ENCODE data around the gene ATRN.
"Not testable (repeated sequence)": the region's sequence is repeated elsewhere in the genome, so short reads cannot be mapped to it uniquely, and the experiment has no call there.

The ATRN gene

GRCh38 chr20:3521852-3522740 lies 51.3 kb downstream of the ATRN start:
- DNase-seq = no peak

DNA sequence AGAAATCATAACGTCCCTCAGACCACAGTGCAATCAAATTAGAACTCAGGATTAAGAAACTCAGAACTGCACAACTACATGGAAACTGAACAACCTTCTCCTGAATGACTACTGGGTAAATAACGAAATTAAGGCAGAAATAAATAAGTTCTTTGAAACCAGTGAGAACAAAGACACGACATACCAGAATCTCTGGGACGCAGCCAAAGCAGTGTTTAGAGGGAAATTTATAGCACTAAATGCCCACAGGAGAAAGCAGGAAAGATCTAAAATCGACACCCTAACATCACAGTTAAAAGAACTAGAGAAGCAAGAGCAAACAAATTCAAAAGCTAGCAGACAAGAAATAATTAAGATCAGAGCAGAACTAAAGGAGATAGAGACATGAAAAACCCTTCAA lies 53.9 kb downstream of the ATRN start:
- DNase-seq = not testable (repeated sequence)

GRCh38 chr20:3532089-3532615 lies 61.3 kb downstream of the ATRN start:
- DNase-seq = no peak

DNA sequence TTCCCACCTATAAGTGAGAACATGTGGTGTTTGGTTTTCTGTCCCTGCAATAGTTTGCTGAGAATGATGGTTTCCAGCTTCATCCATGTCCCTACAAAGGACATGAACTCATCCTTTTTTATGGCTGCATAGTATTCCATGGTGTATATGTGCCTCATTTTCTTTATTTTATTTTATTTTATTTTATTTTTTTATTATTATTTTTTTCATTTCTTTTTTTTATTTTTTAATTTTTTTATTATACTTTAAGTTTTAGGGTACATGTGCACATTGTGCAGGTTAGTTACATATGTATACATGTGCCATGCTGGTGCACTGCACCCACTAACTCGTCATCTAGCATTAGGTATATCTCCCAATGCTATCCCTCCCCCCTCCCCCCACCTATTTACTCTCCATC lies 66.9 kb downstream of the ATRN start:
- DNase-seq = not testable (repeated sequence)

GRCh38 chr20:3539311-3540107 lies 68.7 kb downstream of the ATRN start:
- DNase-seq = no peak

DNA sequence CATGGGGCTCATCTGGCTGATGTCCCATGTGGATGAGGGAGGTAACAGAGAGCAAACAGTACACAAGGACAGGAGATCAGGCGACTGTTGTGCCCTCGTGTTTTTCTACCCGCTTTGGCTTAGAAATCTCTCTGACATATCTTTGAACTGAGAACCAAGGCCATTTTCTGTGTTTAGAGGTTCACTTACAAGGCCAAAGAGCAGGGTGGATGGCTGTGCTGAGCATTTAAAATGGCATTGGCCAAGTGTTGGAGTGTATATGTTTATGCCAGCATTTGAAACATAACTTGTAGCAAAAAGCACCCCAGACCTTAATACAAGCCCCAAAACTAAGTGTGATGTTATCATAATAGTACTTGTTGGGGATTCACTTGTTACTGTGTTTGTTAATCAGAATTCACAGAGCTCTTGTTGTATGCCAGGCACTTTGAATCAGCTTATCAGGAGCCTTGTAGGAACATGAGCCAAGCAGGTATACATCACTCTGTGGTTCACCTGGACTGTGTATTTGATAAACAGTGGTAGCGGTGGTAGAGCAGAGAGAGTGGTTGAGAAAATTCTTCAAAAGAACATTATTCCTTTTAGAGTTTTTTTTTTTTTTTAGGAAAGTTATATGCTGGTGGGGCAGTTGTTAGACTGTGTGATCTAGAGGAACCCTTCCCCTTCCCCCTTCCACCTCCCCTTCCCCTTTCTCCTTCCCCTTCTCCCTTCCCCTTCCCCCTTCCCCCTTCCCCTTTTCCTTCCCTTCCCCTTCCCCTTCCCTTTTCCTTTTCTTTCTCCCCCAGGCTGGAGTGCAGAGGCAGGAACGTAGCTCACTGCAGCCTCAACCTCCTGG lies 71.3 kb downstream of the ATRN start:
- no peak for DNase-seq

GRCh38 chr20:3543901-3544507 lies 73.2 kb downstream of the ATRN start:
- DNase-seq = no peak

- DNase-seq = no peak
Observed at GRCh38 chr20:3545401-3545925, 74.6 kb downstream of the ATRN start.

DNA sequence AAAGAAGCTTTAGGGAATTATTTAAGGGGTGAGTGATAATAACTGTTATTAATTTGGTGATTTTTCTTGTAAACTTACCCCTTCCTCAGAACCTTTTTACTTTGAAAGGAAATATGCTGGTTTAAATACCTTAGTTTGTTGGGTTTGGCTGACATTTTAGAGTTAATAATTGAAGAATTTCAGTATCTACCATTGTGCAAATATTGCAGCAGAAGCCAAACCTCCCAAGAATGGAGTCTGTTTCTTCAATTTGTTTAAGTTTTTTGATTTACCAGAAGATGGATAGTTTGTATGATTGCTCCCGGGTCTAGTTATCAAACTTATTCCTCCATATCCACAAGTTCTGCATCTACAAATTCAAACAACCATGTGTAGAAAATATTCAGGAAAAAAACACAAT lies 77.1 kb downstream of the ATRN start:
- no peak for DNase-seq

GRCh38 chr20:3550837-3551236 lies 80.0 kb downstream of the ATRN start:
- no peak for DNase-seq

GRCh38 chr20:3551681-3552434 lies 81.0 kb downstream of the ATRN start:
- no peak for DNase-seq

GRCh38 chr20:3553663-3554062 lies 82.8 kb downstream of the ATRN start:
- DNase-seq = no peak

DNA sequence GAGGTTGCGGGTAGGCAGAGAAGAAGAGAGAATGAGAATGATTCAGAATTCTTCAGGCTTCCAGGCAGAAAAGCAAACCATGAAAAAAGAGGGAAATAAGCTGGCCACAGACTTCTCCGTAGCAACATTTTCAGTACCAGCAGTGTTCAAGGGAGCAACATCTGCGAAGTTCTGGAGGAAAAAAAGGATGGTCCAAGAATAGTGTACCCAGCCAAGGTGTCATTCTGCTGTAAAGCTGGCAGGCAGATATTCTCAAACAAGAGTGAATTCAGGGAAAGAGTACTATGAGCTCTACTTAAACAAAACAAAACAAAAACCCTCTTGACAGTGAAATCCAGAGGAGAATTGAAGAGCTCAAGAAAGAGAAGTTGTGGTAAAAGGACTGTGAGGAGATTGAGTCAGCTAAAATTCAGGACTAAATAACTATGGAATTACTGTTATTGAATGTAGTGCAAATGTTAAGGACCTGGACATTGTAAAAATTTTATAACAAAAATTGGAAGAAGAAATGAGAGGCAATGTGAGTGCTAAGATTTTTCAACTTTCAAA lies 86.5 kb downstream of the ATRN start:
- no peak for DNase-seq

DNA sequence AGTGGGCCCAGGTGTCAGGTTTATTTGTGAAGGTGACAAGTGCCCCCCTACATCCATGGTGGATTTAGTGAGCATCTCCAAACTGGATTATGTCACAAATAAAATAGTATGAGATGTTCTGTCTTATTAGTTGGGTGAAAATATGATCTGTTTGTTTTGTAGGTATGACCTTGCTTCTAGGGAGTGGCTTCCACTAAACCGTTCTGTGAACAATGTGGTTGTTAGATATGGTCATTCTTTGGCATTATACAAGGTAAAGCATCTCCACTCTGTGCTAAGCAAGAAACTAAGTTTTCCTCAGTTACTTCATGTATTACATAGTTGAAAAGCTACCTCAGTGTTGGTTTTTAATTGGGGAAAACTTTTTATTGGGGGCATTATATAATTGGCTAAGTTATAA lies 88.4 kb downstream of the ATRN start:
- DNase-seq = no peak

GRCh38 chr20:3559637-3560036 lies 88.8 kb downstream of the ATRN start:
- no peak for DNase-seq

- DNase-seq = no peak
Observed at GRCh38 chr20:3560162-3560561, 89.3 kb downstream of the ATRN start.

GRCh38 chr20:3560578-3560977 lies 89.8 kb downstream of the ATRN start:
- no peak for DNase-seq

- no peak for DNase-seq
Observed at GRCh38 chr20:3563133-3563532, 92.3 kb downstream of the ATRN start.

DNA sequence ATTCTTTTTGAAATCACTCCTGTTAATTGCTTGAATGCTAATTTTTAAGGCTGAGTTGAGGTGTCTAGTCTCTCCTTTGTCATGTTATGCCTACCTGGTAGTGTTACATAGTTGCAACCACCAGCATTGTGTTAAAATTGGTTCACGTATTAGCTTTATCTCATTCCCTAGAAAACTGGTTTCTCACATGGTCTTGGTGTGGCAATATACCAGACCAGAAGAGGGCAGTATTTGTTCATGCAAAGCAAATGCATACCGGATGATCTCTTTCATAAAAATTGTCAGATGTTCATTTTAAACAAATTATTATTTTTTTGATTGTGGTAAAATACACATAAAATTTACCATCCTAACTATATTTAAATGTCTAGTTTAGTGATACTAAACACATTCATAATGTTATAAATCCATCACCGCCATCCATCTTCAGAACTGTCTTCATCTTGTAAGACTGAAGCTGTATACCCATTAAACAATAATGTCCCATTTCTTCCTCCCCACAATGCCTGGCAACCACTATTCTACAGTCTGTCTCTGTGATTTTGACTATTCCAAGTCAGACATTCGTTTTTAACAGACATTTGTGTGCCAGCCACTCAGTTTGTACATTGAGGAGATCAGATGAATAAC lies 92.8 kb downstream of the ATRN start:
- DNase-seq = peak; percentile 24

- DNase-seq = no peak
Observed at GRCh38 chr20:3565851-3566250, 95.0 kb downstream of the ATRN start.

- no peak for DNase-seq
Observed at GRCh38 chr20:3572151-3572550, 101.3 kb downstream of the ATRN start.

All from NCI-H774 (cell line).